ENCODE measurements around the gene TTLL9. TPM values are rescaled to one million over a fixed set of nuclear protein-coding genes. Genes with fewer than 3 reads are reported as not detected.
A peak's percentile ranks its signal among the peaks of the same experiment; 100 is the strongest.

The TTLL9 gene
- total RNA-seq, 1 donor from 2014 or later: 3.4 TPM

DNA sequence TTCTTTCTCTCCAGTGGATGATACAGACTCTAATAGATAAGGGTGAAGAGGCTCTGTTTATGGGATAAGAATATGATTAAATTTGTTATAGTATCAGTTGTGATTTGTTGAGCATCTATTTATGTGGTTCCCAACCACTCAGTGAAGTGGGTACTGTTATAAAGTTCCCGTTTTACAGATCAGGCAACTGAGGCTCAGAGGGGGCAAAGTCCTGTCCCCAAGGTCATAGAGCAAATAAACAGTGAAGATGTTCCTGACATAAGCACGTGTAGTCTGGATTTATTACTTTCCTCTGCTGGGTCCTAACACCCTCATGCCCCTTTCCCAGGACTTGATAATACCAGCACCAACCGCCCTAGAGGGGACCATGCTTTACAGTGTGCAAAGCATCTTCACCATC lies 4.2 kb upstream of the TTLL9 start:
- TF ChIP-seq, protein P1, sequence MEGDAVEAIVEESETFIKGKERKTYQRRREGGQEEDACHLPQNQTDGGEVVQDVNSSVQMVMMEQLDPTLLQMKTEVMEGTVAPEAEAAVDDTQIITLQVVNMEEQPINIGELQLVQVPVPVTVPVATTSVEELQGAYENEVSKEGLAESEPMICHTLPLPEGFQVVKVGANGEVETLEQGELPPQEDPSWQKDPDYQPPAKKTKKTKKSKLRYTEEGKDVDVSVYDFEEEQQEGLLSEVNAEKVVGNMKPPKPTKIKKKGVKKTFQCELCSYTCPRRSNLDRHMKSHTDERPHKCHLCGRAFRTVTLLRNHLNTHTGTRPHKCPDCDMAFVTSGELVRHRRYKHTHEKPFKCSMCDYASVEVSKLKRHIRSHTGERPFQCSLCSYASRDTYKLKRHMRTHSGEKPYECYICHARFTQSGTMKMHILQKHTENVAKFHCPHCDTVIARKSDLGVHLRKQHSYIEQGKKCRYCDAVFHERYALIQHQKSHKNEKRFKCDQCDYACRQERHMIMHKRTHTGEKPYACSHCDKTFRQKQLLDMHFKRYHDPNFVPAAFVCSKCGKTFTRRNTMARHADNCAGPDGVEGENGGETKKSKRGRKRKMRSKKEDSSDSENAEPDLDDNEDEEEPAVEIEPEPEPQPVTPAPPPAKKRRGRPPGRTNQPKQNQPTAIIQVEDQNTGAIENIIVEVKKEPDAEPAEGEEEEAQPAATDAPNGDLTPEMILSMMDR (conservative IDR thresholded peaks at IDR 0.05): no peak
- Mint-ChIP-seq H3K4me3 (no peak overlapping the region), H3K27ac (no peak overlapping the region), H3K4me1 (ENCODE audit: unreplicated experiment) (peaks cover 29% of the 10 kb centered on the region), H3K36me3 (no peaks in the 10 kb centered on the region), H3K9me3 (no peaks in the 10 kb centered on the region), H3K27me3 (peaks cover 40% of the 10 kb centered on the region)
- no peak for DNase-seq (ENCODE audit: extremely low spot score, unreplicated experiment)

DNA sequence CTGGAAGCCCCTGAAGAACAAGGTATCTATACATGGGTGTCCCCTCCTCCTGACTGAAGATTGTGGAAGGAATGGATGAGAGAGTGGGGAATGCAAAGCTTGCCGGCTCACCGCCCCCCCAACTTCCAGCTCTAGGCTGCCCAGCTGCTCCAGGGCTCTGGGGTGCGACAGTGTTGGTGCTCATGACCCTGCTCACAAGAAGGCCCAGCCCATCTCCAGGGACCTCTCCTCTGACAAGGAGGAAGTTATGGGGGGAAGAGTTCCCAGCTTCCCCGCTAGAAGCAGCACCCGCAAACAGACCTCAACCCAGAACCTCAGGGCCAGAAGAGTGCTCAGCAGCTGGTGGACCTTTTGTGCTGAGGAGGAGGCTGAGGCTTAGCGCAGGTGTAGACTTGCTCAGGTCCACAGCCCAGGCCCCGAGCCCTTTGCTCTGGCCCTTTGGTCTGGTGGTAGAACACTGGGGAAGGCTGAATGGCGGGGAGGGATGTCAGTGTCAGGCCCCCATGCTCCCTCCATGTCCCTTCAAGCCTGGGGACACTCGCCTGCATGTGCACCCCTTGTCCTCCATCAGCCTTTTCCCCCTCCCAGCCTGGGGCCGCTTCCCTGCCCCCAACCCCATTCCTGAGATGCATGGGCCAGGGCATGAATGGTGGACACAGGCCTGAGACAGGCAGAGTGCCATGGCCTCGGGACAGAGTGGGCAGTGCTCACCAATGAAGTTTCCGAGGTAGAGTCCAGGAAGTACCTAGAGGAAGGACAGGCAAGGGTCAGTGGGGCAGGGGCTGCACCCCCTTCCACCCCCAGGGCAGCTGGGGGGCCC lies 1.4 kb upstream of the TTLL9 start:
- Mint-ChIP-seq H3K36me3 (no peaks in the 10 kb centered on the region), H3K27ac (peak overlapping the region; percentile 79), H3K27me3 (peaks cover 51% of the 10 kb centered on the region), H3K4me1 (ENCODE audit: unreplicated experiment) (peaks cover 18% of the 10 kb centered on the region), H3K9me3 (no peaks in the 10 kb centered on the region), H3K4me3 (peak overlapping the region; percentile 94)
- TF ChIP-seq, protein P1 (conservative IDR thresholded peaks at IDR 0.05): no peak
- DNase-seq (ENCODE audit: extremely low spot score, unreplicated experiment): no peak

DNA sequence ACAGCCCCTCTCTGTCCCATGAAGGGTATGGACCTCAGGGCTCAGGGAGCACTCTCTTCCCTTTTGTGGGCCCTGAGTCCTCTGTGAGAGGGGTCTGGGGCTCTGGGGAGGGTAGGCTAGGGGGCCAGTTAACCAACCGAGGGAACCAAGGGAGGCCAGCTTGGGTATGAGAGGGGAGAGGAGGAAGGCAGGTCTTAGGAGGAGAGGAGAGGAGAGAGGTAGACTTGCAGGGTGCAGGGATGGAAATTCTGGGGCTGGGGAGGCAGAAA lies 827 bp upstream of the TTLL9 start:
- Mint-ChIP-seq H3K9me3 (no peaks in the 10 kb centered on the region), H3K27ac (peak overlapping the region; percentile 79), H3K36me3 (no peaks in the 10 kb centered on the region), H3K4me1 (ENCODE audit: unreplicated experiment) (peaks cover 17% of the 10 kb centered on the region), H3K4me3 (peak overlapping the region; percentile 94), H3K27me3 (peaks cover 54% of the 10 kb centered on the region)
- TF ChIP-seq, protein P1 (conservative IDR thresholded peaks at IDR 0.05): no peak
- DNase-seq (ENCODE audit: extremely low spot score, unreplicated experiment): no peak

DNA sequence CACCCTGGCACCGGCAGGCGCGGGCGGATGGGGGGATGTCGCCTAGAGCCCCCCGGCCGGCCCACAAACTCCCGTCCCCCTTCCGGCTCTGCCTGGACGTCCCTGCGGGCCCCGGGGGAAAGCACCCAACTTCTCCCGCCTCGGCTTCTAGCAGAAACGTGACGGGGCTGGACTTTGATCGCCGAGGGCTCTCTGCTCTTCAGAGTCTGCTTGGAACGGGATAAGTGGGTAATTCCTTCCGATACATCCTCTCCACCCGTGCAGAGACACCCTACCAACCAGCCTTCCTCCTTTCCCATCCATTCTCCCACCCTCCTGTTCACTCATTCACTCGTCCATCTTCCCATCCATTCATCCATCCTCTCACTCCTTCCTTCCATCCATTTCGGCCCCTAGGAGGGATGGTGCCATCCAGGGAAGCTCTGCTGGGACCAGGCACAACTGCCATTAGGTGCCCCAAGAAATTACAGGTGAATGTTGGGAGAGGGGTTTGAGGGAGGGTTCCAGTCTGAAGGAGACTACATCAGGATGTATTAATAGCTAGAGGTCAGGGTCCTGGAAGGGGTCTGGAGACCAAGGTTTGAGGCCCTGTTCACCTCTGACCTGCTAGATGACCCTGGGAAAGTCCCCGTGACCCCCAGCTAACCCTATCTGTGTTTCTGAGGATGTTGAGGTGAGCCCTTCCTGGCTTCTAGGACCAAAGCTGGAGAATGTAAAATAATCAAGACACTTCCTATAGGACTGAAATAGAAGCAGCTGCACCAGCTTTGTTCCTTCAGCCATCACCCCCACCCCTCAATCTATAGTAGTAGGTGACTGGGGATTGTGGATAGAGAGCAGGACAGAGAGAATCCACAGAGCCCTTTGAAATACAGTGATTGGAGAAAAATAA lies 538 bp downstream of the TTLL9 start:
- H3K27ac Mint-ChIP-seq: peak overlapping the region; percentile 61
- H3K4me1 Mint-ChIP-seq (ENCODE audit: unreplicated experiment): peaks cover 17% of the 10 kb centered on the region
- peaks cover 60% of the 10 kb centered on the region for H3K27me3 Mint-ChIP-seq
- peak overlapping the region; percentile 88 for H3K4me3 Mint-ChIP-seq
- no peak for DNase-seq (ENCODE audit: extremely low spot score, unreplicated experiment)
- TF ChIP-seq, protein P1 (conservative IDR thresholded peaks at IDR 0.05): no peak
- no peaks in the 10 kb centered on the region for H3K9me3 Mint-ChIP-seq
- no peaks in the 10 kb centered on the region for H3K36me3 Mint-ChIP-seq

DNA sequence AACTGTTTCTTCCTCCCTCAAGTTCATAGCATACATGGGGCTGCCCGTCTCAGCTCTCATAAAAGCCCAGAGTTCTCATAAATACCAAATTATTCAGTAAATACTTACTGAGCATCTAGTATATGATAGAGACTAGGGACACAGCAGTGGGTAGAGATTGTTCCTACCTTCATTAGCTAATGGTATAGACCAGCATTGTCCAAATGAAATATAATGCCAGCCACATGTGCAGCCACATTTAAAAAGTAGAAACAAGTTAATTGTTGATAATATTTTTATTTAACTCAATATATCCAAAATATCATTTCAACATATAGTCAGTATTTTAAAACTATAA lies 1.2 kb downstream of the TTLL9 start:
- Mint-ChIP-seq H3K9me3 (no peaks in the 10 kb centered on the region), H3K27ac (no peak overlapping the region), H3K27me3 (peaks cover 58% of the 10 kb centered on the region), H3K4me3 (peak overlapping the region; percentile 88), H3K36me3 (no peaks in the 10 kb centered on the region), H3K4me1 (ENCODE audit: unreplicated experiment) (peaks cover 17% of the 10 kb centered on the region)
- TF ChIP-seq, protein P1 (conservative IDR thresholded peaks at IDR 0.05): no peak
- no peak for DNase-seq (ENCODE audit: extremely low spot score, unreplicated experiment)
